Neural crest cell (in vitro differentiated cells): Measurements from ENCODE around the gene NGDN. TPM values are rescaled to one million over a fixed set of nuclear protein-coding genes. Genes with fewer than 3 reads are reported as not detected.

Experiments used
- DNase-seq: peaks from one replicate; pipeline ENCODE4 v3.0.0; 2021; ENCODE audit warnings: low read depth, mixed read lengths, low spot score
- H3K27ac Mint-ChIP-seq: one replicate; pipeline ENCODE4 v1.8.0; 2021; ENCODE audit warnings: mild to moderate bottlenecking, mixed read lengths; ENCODE audit not compliant: unreplicated experiment
- H3K27me3 Mint-ChIP-seq: 2 replicates; pipeline ENCODE4 v1.8.0; 2021; ENCODE audit warnings: low read depth, mild to moderate bottlenecking, mixed read lengths
- H3K36me3 Mint-ChIP-seq: 2 replicates; pipeline ENCODE4 v1.8.0; 2021; ENCODE audit warnings: low read depth, mild to moderate bottlenecking, mixed read lengths
- H3K4me1 Mint-ChIP-seq: 2 replicates; pipeline ENCODE4 v1.8.0; 2021; ENCODE audit warnings: mixed read lengths
- H3K4me3 Mint-ChIP-seq: one replicate; pipeline ENCODE4 v1.8.0; 2021; ENCODE audit warnings: mild to moderate bottlenecking, mixed read lengths
- H3K9me3 Mint-ChIP-seq: 2 replicates; pipeline ENCODE4 v1.8.0; 2021; ENCODE audit warnings: mixed read lengths
- total RNA-seq: library from RNA; stranded (reverse); gene quantifications from 2 replicates; pipeline ENCODE4 v1.2.1, GENCODE V29; 2021
- TF ChIP-seq, protein P1 (sequence below): fragments of 200-600 bp; sonication (generic); conservative IDR thresholded peaks from 2 replicates; pipeline ENCODE4 v1.5.0; 2021; ENCODE audit warnings: antibody characterized with exemption, mild to moderate bottlenecking

NGDN gene
- total RNA-seq, 1 donor from 2014 or later, result 53.3 TPM

DNA sequence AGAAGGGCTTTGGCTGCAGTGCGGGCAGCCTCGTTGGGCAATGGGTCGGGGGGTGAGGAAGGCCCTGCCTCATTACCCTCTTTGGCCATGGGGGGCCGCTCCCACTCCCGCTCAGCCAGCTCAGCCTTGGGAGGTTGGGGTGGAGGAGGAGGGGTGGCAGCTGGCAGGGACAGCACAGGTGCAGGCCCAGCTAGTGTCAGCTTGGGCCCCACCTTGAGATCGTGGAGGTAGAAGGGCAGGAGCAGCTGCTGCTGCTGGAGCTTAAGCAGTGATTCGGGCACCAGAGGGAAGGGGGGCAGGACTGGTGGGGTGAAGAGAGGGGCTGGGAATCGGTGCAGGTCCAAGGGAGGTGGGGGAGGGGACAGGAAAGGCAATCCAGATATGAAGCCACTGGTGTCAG is 56.1 kb downstream of the NGDN start:
- Mint-ChIP-seq H3K4me1 (peaks cover 25% of the 10 kb centered on the region), H3K4me3 (no peak overlapping the region), H3K27me3 (no peaks in the 10 kb centered on the region), H3K27ac (no peak overlapping the region), H3K9me3 (no peaks in the 10 kb centered on the region), H3K36me3 (no peaks in the 10 kb centered on the region)
- DNase-seq, result no peak
- TF ChIP-seq, protein P1, sequence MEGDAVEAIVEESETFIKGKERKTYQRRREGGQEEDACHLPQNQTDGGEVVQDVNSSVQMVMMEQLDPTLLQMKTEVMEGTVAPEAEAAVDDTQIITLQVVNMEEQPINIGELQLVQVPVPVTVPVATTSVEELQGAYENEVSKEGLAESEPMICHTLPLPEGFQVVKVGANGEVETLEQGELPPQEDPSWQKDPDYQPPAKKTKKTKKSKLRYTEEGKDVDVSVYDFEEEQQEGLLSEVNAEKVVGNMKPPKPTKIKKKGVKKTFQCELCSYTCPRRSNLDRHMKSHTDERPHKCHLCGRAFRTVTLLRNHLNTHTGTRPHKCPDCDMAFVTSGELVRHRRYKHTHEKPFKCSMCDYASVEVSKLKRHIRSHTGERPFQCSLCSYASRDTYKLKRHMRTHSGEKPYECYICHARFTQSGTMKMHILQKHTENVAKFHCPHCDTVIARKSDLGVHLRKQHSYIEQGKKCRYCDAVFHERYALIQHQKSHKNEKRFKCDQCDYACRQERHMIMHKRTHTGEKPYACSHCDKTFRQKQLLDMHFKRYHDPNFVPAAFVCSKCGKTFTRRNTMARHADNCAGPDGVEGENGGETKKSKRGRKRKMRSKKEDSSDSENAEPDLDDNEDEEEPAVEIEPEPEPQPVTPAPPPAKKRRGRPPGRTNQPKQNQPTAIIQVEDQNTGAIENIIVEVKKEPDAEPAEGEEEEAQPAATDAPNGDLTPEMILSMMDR, result no peak

Other genes with a start within 250 kb of the NGDN start
- not detected in 2 replicates for gene RNF212B, start 231.8 kb upstream of the NGDN start, total RNA-seq
- 14.8 and 17.2 TPM in 2 replicates for gene HOMEZ, start 183.6 kb upstream of the NGDN start, total RNA-seq
- gene PPP1R3E, start 166.8 kb upstream of the NGDN start, total RNA-seq, result 13.6 and 15.0 TPM in 2 replicates
- gene BCL2L2, start 162.9 kb upstream of the NGDN start, total RNA-seq, result 21.9 and 24.8 TPM in 2 replicates
- gene PABPN1, start 148.2 kb upstream of the NGDN start, total RNA-seq, result 375 and 379 TPM in 2 replicates
- 39.4 and 42.4 TPM in 2 replicates for gene SLC22A17, start 116.8 kb upstream of the NGDN start, total RNA-seq
- gene EFS, start 104.5 kb upstream of the NGDN start, total RNA-seq, result 100 and 104 TPM in 2 replicates
- not detected in 2 replicates for gene IL25, start 96.9 kb upstream of the NGDN start, total RNA-seq
- 2.0 and 3.1 TPM in 2 replicates for gene CMTM5, start 92.7 kb upstream of the NGDN start, total RNA-seq
- gene MYH6, start 61.4 kb upstream of the NGDN start, total RNA-seq, result not detected in 2 replicates
- 0.05 TPM in 1 of 2 replicates, not detected in the other for gene MYH7, start 34.0 kb upstream of the NGDN start, total RNA-seq
- gene ZFHX2, start 82.1 kb downstream of the NGDN start, total RNA-seq, result 9.9 and 11.0 TPM in 2 replicates
- 19.4 and 19.6 TPM in 2 replicates for gene THTPA, start 86.6 kb downstream of the NGDN start, total RNA-seq
- 42.3 and 53.2 TPM in 2 replicates for gene AP1G2, start 98.1 kb downstream of the NGDN start, total RNA-seq
- 1.3 and 1.4 TPM in 2 replicates for gene JPH4, start 109.1 kb downstream of the NGDN start, total RNA-seq
- gene DHRS2, start 166.7 kb downstream of the NGDN start, total RNA-seq, result not detected in 2 replicates